Measurements from ENCODE around the gene RPL22.

DNA sequence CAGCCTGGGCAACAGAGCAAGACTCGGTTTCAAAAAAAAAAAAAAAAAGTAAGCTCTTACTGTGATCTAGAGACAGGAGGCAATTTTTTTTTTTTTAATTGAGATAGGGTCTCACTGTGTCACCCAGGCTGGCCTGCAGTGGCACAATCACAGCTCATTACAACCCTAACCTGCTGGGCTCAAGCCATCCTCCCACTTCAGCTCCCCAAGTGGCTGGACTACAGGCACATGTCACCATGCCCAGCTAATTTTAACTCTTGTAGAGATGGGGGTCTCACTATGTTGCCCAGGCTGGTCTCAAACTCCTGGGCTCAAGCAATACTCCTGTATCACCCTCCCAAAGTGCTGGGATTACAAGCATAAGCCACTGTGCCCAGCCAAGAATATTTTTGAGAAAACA, 7.4 kb downstream of the RPL22 start:
- TF ChIP-seq CTCF (IDR thresholded peaks at IDR 0.05) (no peak), POLR2A (IDR thresholded peaks at IDR 0.05) (no peak), EP300 (IDR thresholded peaks at IDR 0.05) (no peak), POLR2AphosphoS5 (IDR thresholded peaks at IDR 0.05) (no peak)
